HG02798 (cell line): ENCODE data around the gene MIGA2.
"Not testable (repeated sequence)": the region's sequence is repeated elsewhere in the genome, so short reads cannot be mapped to it uniquely, and the experiment has no call there.

Experiments used
- ATAC-seq: cut with Tn5 transposase; IDR thresholded peaks from one replicate; pipeline ENCODE4 v1.9.1; 2021; ENCODE audit warnings: mild to moderate bottlenecking; ENCODE audit not compliant: unreplicated experiment, poor library complexity

MIGA2 gene

DNA sequence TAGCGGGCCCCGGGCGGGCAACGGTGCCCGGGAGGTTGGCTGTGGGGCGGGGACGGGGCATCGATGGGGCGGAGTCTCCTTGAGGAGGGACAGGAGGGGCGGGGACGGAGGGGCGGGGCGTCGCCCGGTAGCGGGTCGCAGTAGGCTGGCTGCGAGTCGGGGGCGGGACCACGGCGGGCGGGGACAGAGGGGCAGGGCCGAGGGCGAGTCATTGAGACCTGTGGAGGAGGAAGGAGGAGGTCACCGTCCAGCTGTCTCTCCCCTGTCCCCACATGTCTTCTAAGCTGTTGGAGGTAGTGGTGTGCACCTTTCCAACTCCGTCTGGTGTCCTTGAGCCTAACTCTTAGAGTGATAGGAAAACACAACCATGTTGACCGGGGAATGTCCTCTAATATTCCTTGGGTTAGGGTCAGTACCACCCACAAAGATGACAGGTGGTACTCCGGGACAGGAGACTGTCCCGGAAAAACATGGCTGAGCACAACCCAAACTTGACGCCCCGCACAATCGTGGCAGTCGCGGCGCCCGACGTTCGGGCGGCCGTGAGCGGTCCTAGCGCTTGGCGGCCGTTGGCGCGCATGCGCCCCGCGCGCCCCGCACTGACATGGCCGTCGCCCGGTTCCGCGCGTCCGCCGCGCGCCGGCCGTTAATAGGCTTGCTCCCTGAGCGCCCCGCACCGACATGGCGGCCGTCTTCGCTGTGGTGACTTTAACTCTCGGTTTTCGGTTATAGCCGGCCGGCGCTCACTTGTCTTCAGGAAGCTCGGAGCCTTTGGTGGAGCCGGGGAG is 74.5 kb downstream of the MIGA2 start, which contains the start of the genes CRAT and PTPA:
TSS of gene CRAT (minus strand) at position 54 of the 788 bp plus-strand sequence. CDS start 284 bp downstream, outside the sequence.
TSS of gene PTPA (plus strand) at position 676 of the 788 bp plus-strand sequence. CDS start 186 bp downstream, outside the sequence.
- peak; percentile 88 for ATAC-seq

GRCh38 chr9:129111528-129112151 is 75.2 kb downstream of the MIGA2 start:
- no peak for ATAC-seq

GRCh38 chr9:129112526-129112925 is 76.1 kb downstream of the MIGA2 start:
- not testable (repeated sequence) for ATAC-seq

DNA sequence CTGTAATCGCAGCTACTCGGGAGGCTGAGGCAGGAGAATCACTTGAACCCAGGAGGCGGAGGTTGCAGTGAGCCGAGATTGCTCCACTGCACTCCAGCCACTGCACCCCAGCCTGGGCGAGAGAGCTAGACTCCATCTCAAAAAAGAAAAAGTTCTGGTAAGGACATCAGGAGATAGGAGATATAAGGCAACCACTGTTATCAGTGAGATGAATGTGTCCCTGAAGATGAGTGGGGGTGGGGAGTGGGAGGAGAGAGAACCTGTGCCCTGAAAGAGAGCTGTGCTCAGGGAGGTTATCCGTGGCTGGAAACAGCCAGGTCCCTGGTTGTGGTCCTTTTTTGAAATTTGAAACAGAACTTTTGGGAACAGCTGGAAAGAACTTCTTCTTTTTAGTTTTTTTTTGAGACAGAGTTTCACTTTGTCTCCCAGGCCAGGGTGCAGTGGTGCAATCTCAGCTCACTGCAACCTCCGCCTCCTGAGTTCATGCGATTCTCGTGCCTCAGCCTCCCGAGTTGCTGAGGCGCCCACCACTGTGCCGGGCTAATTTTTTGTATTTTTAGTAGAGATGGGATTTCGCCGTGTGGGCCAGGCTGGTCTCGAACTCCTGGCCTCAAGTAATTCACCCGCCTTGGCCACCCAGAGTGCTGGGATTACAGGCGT is 77.3 kb downstream of the MIGA2 start:
- ATAC-seq, result no peak

GRCh38 chr9:129118799-129119198 is 82.4 kb downstream of the MIGA2 start:
- ATAC-seq, result no peak

DNA sequence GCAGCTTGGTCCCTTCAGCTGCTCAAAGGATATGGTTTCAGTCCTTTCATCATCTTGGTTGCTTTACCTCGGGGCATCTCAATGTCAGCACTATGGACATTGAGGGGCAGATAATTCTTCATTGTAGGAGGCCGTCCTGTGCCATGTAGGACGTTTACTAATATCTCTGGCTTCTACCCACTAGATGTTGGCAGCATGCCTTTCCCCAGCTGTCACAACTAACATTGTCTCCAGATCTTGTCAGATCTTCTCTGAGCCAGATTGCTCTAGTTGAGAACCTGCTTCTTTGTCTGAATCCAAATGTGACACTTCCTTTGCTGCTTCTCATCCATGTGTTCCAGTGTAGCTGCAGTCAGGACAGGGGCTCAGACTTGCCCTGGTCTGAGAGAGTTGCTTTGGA is 85.1 kb downstream of the MIGA2 start:
- no peak for ATAC-seq
